ENCODE data around the gene TXLNA.

Gene TXLNA

GRCh38 chr1:32200226-32201010 is 20.9 kb downstream of the TXLNA start, which contains the start of gene CCDC28B:
CCDC28B (plus strand) TSS chr1:32200595; CDS start chr1:32201936, 1,341 bp downstream.
- peak within 1 kb of the TSS; percentile 82 for H3K4me3 ChIP-seq (ENCODE audit: low read depth, low read length)
- TF ChIP-seq CTCF (IDR thresholded peaks at IDR 0.05; ENCODE audit: insufficient read depth, low read depth, low read length, missing control alignments) = no peak
- peak; percentile 60 for DNase-seq (ENCODE audit: low read depth)

- no peak for TF ChIP-seq CTCF (IDR thresholded peaks at IDR 0.05; ENCODE audit: insufficient read depth, low read depth, low read length, missing control alignments)
- DNase-seq (ENCODE audit: low read depth) = peak; percentile 85
- H3K4me3 ChIP-seq (ENCODE audit: low read depth, low read length) = peak overlapping the region; percentile 82
Measured at GRCh38 chr1:32201011-32201855, 21.8 kb downstream of the TXLNA start.

- peak overlapping the region; percentile 87 for H3K4me3 ChIP-seq (ENCODE audit: low read depth, low read length)
- no peak for TF ChIP-seq CTCF (IDR thresholded peaks at IDR 0.05; ENCODE audit: insufficient read depth, low read depth, low read length, missing control alignments)
- DNase-seq (ENCODE audit: low read depth) = no peak
Measured at GRCh38 chr1:32204943-32205361, 25.5 kb downstream of the TXLNA start.

GRCh38 chr1:32205401-32206370 is 26.2 kb downstream of the TXLNA start, which contains the start of gene IQCC:
IQCC (plus strand) TSS chr1:32205671; CDS start chr1:32205682, 11 bp downstream.
- no peak for TF ChIP-seq CTCF (IDR thresholded peaks at IDR 0.05; ENCODE audit: insufficient read depth, low read depth, low read length, missing control alignments)
- DNase-seq (ENCODE audit: low read depth) = peak; percentile 90
- H3K4me3 ChIP-seq (ENCODE audit: low read depth, low read length) = peak within 1 kb of the TSS; percentile 87

GRCh38 chr1:32208469-32208868 is 29.0 kb downstream of the TXLNA start:
- DNase-seq (ENCODE audit: low read depth) = no peak
- no peak overlapping the region for H3K4me3 ChIP-seq (ENCODE audit: low read depth, low read length)
- TF ChIP-seq CTCF (IDR thresholded peaks at IDR 0.05; ENCODE audit: insufficient read depth, low read depth, low read length, missing control alignments) = no peak

- no peak within 1 kb of the TSS for H3K4me3 ChIP-seq (ENCODE audit: low read depth, low read length)
- TF ChIP-seq CTCF (IDR thresholded peaks at IDR 0.05; ENCODE audit: insufficient read depth, low read depth, low read length, missing control alignments) = no peak
- no peak for DNase-seq (ENCODE audit: low read depth)
Measured at GRCh38 chr1:32208891-32209328, 29.4 kb downstream of the TXLNA start, which contains the start of gene DCDC2B. DCDC2B (plus strand) TSS chr1:32209089; CDS start chr1:32209094, 5 bp downstream.

Data from GM12865 (cell line).